Measurements from ENCODE around the gene FEM1B. TPM values are rescaled to one million over a fixed set of nuclear protein-coding genes. Genes with fewer than 3 reads are reported as not detected.

FEM1B gene
- total RNA-seq, 1 experiment from 2014 or later, result 70.2 TPM

DNA sequence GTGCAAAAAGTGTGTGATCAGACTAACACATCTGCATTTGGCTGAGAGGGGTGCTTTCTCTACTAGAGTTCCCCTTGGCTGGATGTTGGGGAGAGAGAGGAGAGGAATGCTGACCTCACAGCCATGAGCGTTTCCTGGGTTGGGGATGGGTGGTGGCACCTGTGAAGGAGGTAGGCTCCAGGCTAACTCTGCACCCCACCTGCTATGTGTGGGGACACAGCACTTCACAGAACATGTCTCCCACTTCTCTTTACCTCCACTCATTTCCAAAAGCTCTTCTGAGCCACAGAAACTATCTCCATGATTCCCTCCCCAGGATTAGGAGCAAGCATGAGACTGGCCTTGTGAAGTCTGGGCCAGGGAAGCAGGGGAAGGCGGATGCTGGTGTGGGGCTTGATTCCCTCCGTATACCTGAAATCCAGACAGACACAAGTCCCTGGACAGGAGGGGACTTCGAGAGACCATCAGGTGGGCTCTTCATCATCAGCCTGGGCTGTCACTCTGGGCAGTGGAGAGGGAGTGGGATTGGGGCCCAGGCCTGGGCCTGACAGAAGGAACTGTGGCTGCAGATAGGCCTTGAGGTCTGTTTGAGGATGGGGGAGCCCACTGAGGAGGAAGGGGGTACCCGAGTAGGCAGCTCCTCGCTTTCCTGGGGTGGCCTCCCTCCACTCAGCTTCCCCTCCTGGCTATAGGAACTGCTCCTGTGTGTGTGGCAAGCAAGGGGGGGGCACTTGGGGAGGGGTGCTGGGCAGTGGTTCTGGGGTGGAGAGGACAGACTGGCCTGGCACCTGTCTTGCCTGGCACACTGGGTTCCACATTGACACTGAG lies 40.7 kb downstream of the FEM1B start:
- intact Hi-C loops (cut with micrococcal nuclease), result no loop called here
- H3K27ac Mint-ChIP-seq (ENCODE audit: low read depth, unreplicated experiment), result no peak overlapping the region
- H3K27me3 Mint-ChIP-seq (ENCODE audit: insufficient read depth, unreplicated experiment), result no peaks in the 10 kb centered on the region
- no peak overlapping the region for H3K4me3 Mint-ChIP-seq (ENCODE audit: unreplicated experiment)
- H3K4me1 Mint-ChIP-seq (ENCODE audit: insufficient read depth, unreplicated experiment), result no peaks in the 10 kb centered on the region
- H3K9me3 Mint-ChIP-seq (ENCODE audit: unreplicated experiment), result no peaks in the 10 kb centered on the region
- ChIA-PET CTCF (interaction anchor here (0.7 kb wide), 1 partner anchor 34 kb away, joined by 3 read pairs; no protein-coding TSS in a partner anchor), POLR2A (no interaction called here)
- DNase-seq (ENCODE audit: unreplicated experiment), result no peak
- BruUV-seq (replicated peaks), result no TSS peak
- peaks cover 5% of the 10 kb centered on the region for H3K36me3 Mint-ChIP-seq (ENCODE audit: insufficient read depth, unreplicated experiment)
- TF ChIP-seq, protein P1, sequence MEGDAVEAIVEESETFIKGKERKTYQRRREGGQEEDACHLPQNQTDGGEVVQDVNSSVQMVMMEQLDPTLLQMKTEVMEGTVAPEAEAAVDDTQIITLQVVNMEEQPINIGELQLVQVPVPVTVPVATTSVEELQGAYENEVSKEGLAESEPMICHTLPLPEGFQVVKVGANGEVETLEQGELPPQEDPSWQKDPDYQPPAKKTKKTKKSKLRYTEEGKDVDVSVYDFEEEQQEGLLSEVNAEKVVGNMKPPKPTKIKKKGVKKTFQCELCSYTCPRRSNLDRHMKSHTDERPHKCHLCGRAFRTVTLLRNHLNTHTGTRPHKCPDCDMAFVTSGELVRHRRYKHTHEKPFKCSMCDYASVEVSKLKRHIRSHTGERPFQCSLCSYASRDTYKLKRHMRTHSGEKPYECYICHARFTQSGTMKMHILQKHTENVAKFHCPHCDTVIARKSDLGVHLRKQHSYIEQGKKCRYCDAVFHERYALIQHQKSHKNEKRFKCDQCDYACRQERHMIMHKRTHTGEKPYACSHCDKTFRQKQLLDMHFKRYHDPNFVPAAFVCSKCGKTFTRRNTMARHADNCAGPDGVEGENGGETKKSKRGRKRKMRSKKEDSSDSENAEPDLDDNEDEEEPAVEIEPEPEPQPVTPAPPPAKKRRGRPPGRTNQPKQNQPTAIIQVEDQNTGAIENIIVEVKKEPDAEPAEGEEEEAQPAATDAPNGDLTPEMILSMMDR (IDR thresholded peaks at IDR 0.05; ENCODE audit: unreplicated experiment), result no peak

DNA sequence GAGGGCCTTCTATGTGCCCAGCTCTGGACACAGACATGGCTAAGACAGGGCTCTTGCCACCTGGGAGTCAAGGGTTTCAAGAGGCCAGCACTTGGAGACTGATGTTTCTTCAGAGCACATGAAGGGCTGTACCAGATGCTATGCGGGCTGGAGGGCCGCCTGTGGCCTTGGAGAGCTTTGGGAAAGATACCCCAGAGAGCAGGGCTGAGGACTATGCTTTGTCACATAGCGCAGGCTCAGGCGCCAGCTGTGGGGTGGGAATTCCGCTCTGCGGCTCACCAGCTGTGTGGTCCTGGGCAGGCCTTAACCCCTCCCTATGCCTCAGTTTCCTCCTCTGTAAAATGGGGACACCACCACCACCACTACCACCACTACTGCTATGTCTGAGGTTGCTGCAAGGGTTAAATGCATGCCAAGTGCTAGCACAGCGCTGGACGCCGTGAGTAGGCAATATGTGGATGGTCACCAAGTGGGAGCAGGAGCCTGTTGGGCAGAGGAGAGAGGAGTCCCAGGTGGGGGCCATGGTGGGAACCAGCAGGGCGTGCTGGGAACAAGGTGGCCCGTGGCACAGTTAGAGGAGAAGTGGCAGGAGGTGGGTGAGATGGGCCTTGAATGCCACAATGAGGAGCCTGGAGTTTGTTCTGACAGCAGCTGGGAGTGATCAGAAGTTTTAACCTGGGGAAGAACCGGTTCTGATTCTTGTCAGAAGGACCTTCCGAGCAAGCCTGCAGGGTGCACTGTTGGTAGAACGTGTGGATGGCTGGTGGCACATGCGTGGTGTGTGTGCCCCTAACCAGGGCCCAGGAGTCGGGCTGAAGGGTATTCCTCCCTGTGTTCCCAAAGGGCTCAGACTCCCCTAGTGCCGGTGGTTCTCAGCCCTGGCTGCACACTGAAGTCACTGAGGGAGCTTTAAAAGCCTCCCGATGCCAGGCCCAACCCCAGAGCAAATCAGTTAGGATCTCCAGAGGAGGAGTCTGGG lies 41.7 kb downstream of the FEM1B start:
- TF ChIP-seq, protein P1 (IDR thresholded peaks at IDR 0.05; ENCODE audit: unreplicated experiment), result no peak
- Mint-ChIP-seq H3K27me3 (ENCODE audit: insufficient read depth, unreplicated experiment) (no peaks in the 10 kb centered on the region), H3K36me3 (ENCODE audit: insufficient read depth, unreplicated experiment) (peaks cover 5% of the 10 kb centered on the region), H3K4me3 (ENCODE audit: unreplicated experiment) (no peak overlapping the region), H3K4me1 (ENCODE audit: insufficient read depth, unreplicated experiment) (no peaks in the 10 kb centered on the region), H3K27ac (ENCODE audit: low read depth, unreplicated experiment) (no peak overlapping the region), H3K9me3 (ENCODE audit: unreplicated experiment) (no peaks in the 10 kb centered on the region)
- no peak for DNase-seq (ENCODE audit: unreplicated experiment)
- CTCF ChIA-PET, result interaction anchor here (0.6 to 1.0 kb wide), 4 partner anchors 12 to 419 kb away, joined by 3 to 6 read pairs (median 4); no protein-coding TSS in a partner anchor
- no TSS peak for BruUV-seq (replicated peaks)
- POLR2A ChIA-PET, result no interaction called here
- intact Hi-C loops (cut with micrococcal nuclease), result no loop called here

DNA sequence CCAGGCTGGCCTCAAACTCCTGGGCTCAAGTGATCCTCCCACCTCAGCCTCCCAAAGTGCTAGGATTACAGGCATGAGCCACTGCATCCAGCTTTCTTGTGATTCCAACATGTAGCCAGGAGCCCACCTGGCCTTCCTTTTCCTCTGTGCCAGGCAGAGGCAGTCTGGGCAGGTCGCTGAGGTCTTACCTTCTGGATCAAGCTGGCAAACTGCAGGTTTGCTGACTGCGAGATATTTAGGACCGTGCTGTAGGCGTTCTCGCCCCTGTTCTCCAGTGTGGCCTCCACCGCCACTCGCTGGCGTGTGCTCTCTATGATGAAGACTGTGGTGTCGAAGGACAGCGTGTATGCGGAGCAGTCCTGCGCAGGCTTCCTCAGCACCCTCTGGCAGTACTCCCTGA lies 42.5 kb downstream of the FEM1B start:
- intact Hi-C loops (cut with micrococcal nuclease), result no loop called here
- no TSS peak for BruUV-seq (replicated peaks)
- DNase-seq (ENCODE audit: unreplicated experiment), result no peak
- Mint-ChIP-seq H3K27ac (ENCODE audit: low read depth, unreplicated experiment) (no peak overlapping the region), H3K36me3 (ENCODE audit: insufficient read depth, unreplicated experiment) (peaks cover 5% of the 10 kb centered on the region), H3K4me3 (ENCODE audit: unreplicated experiment) (no peak overlapping the region), H3K4me1 (ENCODE audit: insufficient read depth, unreplicated experiment) (no peaks in the 10 kb centered on the region), H3K9me3 (ENCODE audit: unreplicated experiment) (no peaks in the 10 kb centered on the region), H3K27me3 (ENCODE audit: insufficient read depth, unreplicated experiment) (no peaks in the 10 kb centered on the region)
- POLR2A ChIA-PET, result no interaction called here
- CTCF ChIA-PET, result interaction anchor here (0.6 to 1.0 kb wide), 4 partner anchors 13 to 418 kb away, joined by 3 to 6 read pairs (median 3); no protein-coding TSS in a partner anchor
- TF ChIP-seq, protein P1 (IDR thresholded peaks at IDR 0.05; ENCODE audit: unreplicated experiment), result no peak

DNA sequence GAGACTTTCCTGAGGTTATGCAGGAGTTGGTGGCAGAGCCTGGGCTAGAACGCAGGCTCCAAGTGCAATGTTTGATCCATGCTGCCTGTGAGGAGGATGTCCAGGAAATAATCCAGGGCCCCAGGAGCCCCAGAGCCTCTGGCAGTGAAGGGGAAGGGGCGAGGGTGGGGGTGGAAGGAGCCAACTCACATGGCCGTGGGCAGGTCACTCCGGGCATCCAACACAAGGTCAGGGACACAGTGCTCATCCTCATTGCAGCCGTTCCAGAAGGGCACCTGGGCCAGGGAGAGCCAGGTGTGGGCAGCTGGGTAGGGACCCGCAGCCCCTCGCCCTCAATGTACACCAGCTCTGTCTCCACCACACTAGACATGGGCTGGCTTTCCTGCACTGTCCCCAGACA lies 43.7 kb downstream of the FEM1B start:
- H3K9me3 Mint-ChIP-seq (ENCODE audit: unreplicated experiment), result no peaks in the 10 kb centered on the region
- no peak for DNase-seq (ENCODE audit: unreplicated experiment)
- no peak overlapping the region for H3K27ac Mint-ChIP-seq (ENCODE audit: low read depth, unreplicated experiment)
- CTCF ChIA-PET, result interaction anchor here (0.6 to 1.2 kb wide), 2 partner anchors 15 to 127 kb away, joined by 3 to 4 read pairs; no protein-coding TSS in a partner anchor
- no peak overlapping the region for H3K4me3 Mint-ChIP-seq (ENCODE audit: unreplicated experiment)
- TF ChIP-seq, protein P1 (IDR thresholded peaks at IDR 0.05; ENCODE audit: unreplicated experiment), result no peak
- POLR2A ChIA-PET, result no interaction called here
- peaks cover 5% of the 10 kb centered on the region for H3K36me3 Mint-ChIP-seq (ENCODE audit: insufficient read depth, unreplicated experiment)
- H3K4me1 Mint-ChIP-seq (ENCODE audit: insufficient read depth, unreplicated experiment), result no peaks in the 10 kb centered on the region
- BruUV-seq (replicated peaks), result no TSS peak
- no peaks in the 10 kb centered on the region for H3K27me3 Mint-ChIP-seq (ENCODE audit: insufficient read depth, unreplicated experiment)
- intact Hi-C loops (cut with micrococcal nuclease), result no loop called here
